Measurements from ENCODE around the gene GATAD1. TPM values are rescaled to one million over a fixed set of nuclear protein-coding genes. Genes with fewer than 3 reads are reported as not detected.
"Not testable (repeated sequence)": the region's sequence is repeated elsewhere in the genome, so short reads cannot be mapped to it uniquely, and the experiment has no call there.

The GATAD1 gene
- total RNA-seq (2014; rRNA removed), result 24.1 and 29.5 TPM in 2 replicates
- polyA plus RNA-seq (2012), result 9.1 TPM

GRCh38 chr7:92447345-92448204 lies at the start of gene GATAD1:
GATAD1 (plus strand) TSS chr7:92447482; CDS start chr7:92447730, 248 bp downstream.
- DNase-seq (ENCODE audit: low read depth), result peak; percentile 93

DNA sequence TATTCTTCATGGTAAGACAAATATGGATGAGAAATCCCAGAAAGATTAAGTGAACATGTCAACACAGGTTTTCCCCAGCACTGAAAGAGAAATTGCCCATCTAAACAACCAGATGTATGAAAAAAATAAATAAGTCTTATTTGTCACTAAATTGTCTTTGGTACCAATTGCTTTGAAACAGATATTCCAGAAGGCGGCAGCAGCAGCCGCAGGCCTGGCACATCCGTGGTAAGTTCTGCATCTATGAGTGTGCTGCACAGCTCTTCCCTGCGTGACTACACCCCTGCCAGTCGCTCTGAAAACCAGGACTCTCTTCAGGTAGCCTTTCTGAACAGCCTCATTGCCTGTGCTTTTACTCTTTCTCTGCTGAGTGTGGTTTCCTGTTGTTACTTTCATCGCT lies 49.7 kb upstream of the GATAD1 start:
- no peak for DNase-seq (ENCODE audit: low read depth)

DNA sequence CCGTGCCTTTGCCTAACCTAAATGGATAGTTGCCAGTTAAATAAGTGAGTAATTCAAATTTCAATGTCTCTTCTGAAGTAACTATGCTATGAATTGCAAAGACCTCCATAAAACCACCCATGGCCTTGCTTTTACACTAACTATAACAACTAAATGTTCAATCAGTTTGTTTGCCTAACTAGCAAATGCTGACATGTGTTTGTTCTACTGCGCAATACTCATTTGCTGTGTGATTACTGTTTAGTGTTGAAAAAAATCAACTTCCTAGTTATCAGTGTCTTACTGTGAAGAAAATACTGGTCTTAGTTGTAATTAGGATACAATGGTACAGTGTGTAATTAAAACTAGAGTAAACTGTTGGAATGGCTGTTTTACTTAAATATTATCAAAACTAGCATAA lies 47.3 kb upstream of the GATAD1 start:
- DNase-seq (ENCODE audit: low read depth), result no peak

- DNase-seq (ENCODE audit: low read depth), result peak; percentile 7
Measured at GRCh38 chr7:92402920-92403759, 44.1 kb upstream of the GATAD1 start.

- DNase-seq (ENCODE audit: low read depth), result no peak
Measured at GRCh38 chr7:92403760-92404074, 43.6 kb upstream of the GATAD1 start.

DNA sequence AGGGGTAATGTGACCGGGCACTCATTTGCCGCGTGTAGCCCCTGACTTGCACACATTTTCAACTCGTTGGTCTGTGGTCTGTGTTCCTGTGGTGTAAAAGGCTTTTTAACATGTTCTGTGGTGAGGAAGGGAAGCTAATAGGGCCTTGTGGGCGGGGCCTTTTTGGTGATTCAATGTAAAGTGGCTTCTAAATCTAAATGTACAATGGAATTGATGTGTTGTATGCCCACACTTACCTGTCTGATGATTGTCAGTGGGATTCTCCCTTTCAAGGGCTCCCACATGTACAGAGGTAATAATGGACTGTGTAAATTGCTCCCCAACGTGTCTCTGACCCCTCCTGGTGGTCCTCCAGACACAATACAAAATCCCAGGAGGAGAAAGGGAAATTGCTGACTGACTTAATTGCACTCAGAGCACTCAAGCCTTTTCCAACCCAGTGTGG lies 43.1 kb upstream of the GATAD1 start:
- no peak for DNase-seq (ENCODE audit: low read depth)

DNA sequence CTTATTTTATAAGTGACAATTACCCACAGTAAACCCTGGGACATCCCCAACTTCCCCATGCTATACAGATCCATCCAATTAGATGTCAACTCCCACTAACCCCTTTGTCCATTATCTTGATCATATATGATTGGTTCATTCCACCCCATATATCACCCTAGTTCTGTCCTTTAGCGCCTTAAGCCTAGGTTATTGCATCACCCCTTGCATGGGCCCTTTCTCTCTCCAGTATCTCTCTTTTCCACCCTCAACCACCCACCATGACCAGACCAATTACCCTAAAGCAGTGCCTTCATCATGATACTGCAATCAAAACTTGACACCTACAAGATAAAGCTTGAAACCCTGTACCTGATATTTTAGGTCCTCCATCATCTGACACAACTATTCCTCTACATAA lies 37.9 kb upstream of the GATAD1 start:
- no peak for DNase-seq (ENCODE audit: low read depth)

GRCh38 chr7:92410162-92410561 lies 37.1 kb upstream of the GATAD1 start:
- not testable (repeated sequence) for DNase-seq (ENCODE audit: low read depth)

DNA sequence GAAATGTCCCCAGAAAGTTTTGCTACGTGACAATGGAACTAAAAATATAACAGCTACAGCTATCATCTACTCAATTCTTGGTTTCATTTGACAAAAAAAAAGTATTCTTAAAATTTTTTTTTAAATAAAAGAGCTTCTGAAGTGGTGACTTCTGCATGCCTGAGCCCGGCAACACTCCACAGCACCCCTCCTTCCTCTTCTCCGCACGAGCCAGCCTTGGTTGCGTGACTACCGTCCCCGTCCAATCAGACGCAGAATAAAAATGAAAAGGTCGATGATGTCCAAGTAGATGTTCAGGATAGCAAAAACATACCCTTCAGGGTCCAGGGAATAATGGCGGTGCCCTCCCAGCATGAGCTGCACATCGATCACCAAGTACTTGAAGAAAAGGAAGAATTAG lies 34.5 kb upstream of the GATAD1 start:
- no peak for DNase-seq (ENCODE audit: low read depth)

- no peak for DNase-seq (ENCODE audit: low read depth)
Measured at GRCh38 chr7:92413550-92413949, 33.7 kb upstream of the GATAD1 start.

GRCh38 chr7:92415225-92415624 lies 32.1 kb upstream of the GATAD1 start:
- no peak for DNase-seq (ENCODE audit: low read depth)

GRCh38 chr7:92417913-92418312 lies 29.4 kb upstream of the GATAD1 start:
- no peak for DNase-seq (ENCODE audit: low read depth)

DNA sequence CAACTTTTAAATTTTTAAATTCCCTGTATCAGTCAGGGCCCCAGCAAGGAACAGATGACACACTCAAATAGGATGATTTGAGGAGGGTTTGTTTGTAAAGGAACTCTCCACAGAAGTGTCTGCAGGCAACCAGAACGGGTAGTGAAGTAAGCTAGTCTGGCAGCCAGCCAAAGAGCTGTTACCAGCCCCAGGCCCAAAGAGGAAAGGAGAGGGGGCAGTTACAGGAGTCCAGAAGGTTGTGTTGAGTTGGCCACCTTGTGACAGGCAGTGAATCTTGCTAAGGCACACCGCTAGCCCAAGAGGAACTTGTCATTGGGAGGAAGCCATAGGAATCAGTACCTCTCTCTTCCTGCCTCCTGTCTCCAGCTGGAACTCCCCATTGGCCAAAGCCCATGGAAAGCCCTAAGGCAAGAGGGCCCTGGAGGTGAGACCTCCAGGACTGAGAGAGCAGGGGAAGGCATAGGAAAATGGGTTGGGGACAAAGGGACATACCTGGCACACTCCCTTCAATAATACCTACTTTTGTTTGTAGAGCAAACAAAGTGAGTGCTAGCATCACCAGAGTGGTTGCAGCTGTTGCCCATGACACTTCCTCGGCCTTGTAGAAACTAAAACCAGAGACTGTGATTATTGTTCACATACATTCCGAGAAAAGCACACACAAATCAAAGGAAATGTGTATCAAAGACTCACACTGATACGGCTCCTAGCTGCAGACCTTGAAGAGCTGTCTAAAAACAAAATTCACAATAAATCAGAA lies 25.4 kb upstream of the GATAD1 start:
- DNase-seq (ENCODE audit: low read depth), result no peak

GRCh38 chr7:92422926-92423325 lies 24.4 kb upstream of the GATAD1 start:
- no peak for DNase-seq (ENCODE audit: low read depth)

- DNase-seq (ENCODE audit: low read depth), result no peak
Measured at GRCh38 chr7:92423710-92424131, 23.6 kb upstream of the GATAD1 start.

- DNase-seq (ENCODE audit: low read depth), result no peak
Measured at GRCh38 chr7:92425311-92425947, 21.9 kb upstream of the GATAD1 start.

- DNase-seq (ENCODE audit: low read depth), result no peak
Measured at GRCh38 chr7:92427193-92427592, 20.1 kb upstream of the GATAD1 start.

DNA sequence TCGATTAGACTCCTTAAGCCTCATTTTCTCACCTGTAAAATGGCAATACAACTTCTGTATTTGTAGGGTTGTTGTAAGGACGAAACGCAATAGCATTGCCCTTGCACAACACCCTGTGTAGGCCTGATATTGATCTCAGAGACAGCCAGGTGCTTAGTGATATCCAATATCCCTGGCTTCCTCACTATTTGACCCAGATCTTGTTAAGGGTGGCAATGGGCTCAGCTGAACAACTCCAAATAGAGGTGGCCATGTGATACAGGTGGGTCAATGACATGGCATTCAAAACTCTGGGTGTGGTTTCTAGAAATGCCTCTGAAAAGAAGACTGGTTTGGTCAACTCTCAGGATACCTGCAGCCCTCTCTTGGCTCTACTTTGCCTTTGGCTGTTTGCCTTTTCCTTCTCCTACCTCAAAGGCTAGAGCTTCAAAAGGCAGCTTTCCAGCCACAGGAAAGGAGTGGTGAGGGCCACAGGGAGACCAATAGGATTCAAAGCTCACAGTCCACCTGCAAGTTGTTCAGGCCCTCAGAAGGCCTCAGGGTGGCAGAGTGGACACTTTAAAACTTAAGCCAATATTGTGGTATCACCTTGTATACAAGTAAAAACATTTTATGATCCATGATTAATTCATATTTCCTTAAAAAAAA lies 14.9 kb upstream of the GATAD1 start:
- no peak for DNase-seq (ENCODE audit: low read depth)

- DNase-seq (ENCODE audit: low read depth), result no peak
Measured at GRCh38 chr7:92433019-92433418, 14.3 kb upstream of the GATAD1 start.

- DNase-seq (ENCODE audit: low read depth), result no peak
Measured at GRCh38 chr7:92435542-92435941, 11.7 kb upstream of the GATAD1 start.
